Stimulated activated CD4-positive, alpha-beta T cell treated with anti-CD3 and anti-CD28 coated beads, Interleukin-15, amount 100 ng/mL, for 48 hours (primary cell): ENCODE data around the gene TRIM47.

Experiments used
- DNase-seq, 2 donors: peaks; one replicate each; pipeline ENCODE4 v3.0.0-alpha.2; 2020; ENCODE audit warnings: low read depth in 2 of 2

Gene TRIM47

GRCh38 chr17:75908201-75908600 is 29.8 kb upstream of the TRIM47 start:
- no peak for DNase-seq

- no peak for DNase-seq
Measured at GRCh38 chr17:75906143-75906884, 27.9 kb upstream of the TRIM47 start.

GRCh38 chr17:75904749-75905521 is 26.6 kb upstream of the TRIM47 start, which contains the start of gene MRPL38:
MRPL38 (minus strand) TSS chr17:75904884; CDS start chr17:75904875, 9 bp downstream.
- DNase-seq = peak; percentile 90 to 91

GRCh38 chr17:75902406-75902805 is 24.0 kb upstream of the TRIM47 start:
- no peak for DNase-seq

- DNase-seq = no peak
Measured at GRCh38 chr17:75901727-75902126, 23.3 kb upstream of the TRIM47 start.

- no peak for DNase-seq
Measured at GRCh38 chr17:75900691-75901533, 22.5 kb upstream of the TRIM47 start.

- no peak for DNase-seq
Measured at GRCh38 chr17:75899767-75900468, 21.5 kb upstream of the TRIM47 start.

- DNase-seq = no peak
Measured at GRCh38 chr17:75899353-75899752, 21.0 kb upstream of the TRIM47 start.

- no peak for DNase-seq
Measured at GRCh38 chr17:75898791-75899190, 20.4 kb upstream of the TRIM47 start.

GRCh38 chr17:75898065-75898464 is 19.7 kb upstream of the TRIM47 start:
- DNase-seq = no peak

- no peak for DNase-seq
Measured at GRCh38 chr17:75897160-75898019, 19.0 kb upstream of the TRIM47 start.

GRCh38 chr17:75896415-75897159 is 18.2 kb upstream of the TRIM47 start, which contains the start of gene TRIM65:
TRIM65 (minus strand) TSS chr17:75896951; CDS start chr17:75896937, 14 bp downstream.
- peak; percentile 53 to 64 for DNase-seq

GRCh38 chr17:75895370-75896155 is 17.2 kb upstream of the TRIM47 start:
- DNase-seq = no peak

- DNase-seq = no peak
Measured at GRCh38 chr17:75894049-75894733, 15.8 kb upstream of the TRIM47 start.

GRCh38 chr17:75893305-75894048 is 15.1 kb upstream of the TRIM47 start:
- no peak for DNase-seq

- no peak for DNase-seq
Measured at GRCh38 chr17:75892556-75893224, 14.3 kb upstream of the TRIM47 start.
